ENCODE measurements around the gene FOXD3. TPM values are rescaled to one million over a fixed set of nuclear protein-coding genes. Genes with fewer than 3 reads are reported as not detected.
A peak's percentile ranks its signal among the peaks of the same experiment; 100 is the strongest.

FOXD3 gene
- total and polyA plus RNA-seq, 12 donors: 0.11 to 1.2 (median 0.28) TPM; not detected in 5

- H3K9me3 ChIP-seq (replicated peaks in 1 of 3): no peaks in the 10 kb centered on the region
- H3K36me3 ChIP-seq (replicated peaks in 1 of 2): no peaks in the 10 kb centered on the region
- DNase-seq: no peak
- WGBS, 4 donors: 2 to 3% (median 2%) methylated on average over 54 to 104 of the region's 104 CpGs; no CpG with 5 or more reads in 1 of the 4 donors
- intact Hi-C loops (cut with DNase I): no loop called here
- TF ChIP-seq CTCF (IDR thresholded peaks at IDR 0.05) (no peak), POLR2A (IDR thresholded peaks at IDR 0.05) (no peak)
- peaks cover 100% of the 10 kb centered on the region for H3K27me3 ChIP-seq
- H3K27ac ChIP-seq: no peak overlapping the region
- H3K4me3 ChIP-seq: peak overlapping the region in 1 of 4 donors; percentile 62
- H3K4me1 ChIP-seq (replicated peaks in 1 of 2): peaks cover 9 to 15% of the 10 kb centered on the region in 2 donors
Observed at GRCh38 chr1:63322944-63323864, 837 bp downstream of the FOXD3 start.

- no peak for DNase-seq
- Histone ChIP-seq H3K4me3 (peak overlapping the region in 1 of 4 donors; percentile 62), H3K9me3 (replicated peaks in 1 of 3) (no peaks in the 10 kb centered on the region), H3K27ac (no peak overlapping the region), H3K27me3 (peaks cover 100% of the 10 kb centered on the region), H3K4me1 (replicated peaks in 1 of 2) (peaks cover 9 to 15% of the 10 kb centered on the region in 2 donors), H3K36me3 (replicated peaks in 1 of 2) (no peaks in the 10 kb centered on the region)
- WGBS, 4 donors: 6 to 14% (median 7%) methylated on average over 21 to 114 of the region's 114 CpGs
- TF ChIP-seq POLR2A (IDR thresholded peaks at IDR 0.05) (no peak), CTCF (IDR thresholded peaks at IDR 0.05) (no peak)
- intact Hi-C loops (cut with DNase I): no loop called here
Observed at GRCh38 chr1:63323865-63324778, 1.8 kb downstream of the FOXD3 start.

GRCh38 chr1:63324779-63325119 lies 2.4 kb downstream of the FOXD3 start:
- H3K9me3 ChIP-seq (replicated peaks in 1 of 3): no peaks in the 10 kb centered on the region
- no peak for DNase-seq
- no peak overlapping the region for H3K4me3 ChIP-seq
- intact Hi-C loops (cut with DNase I): loop anchor here in 1 of 2 donors (5.0 kb wide), 1 partner anchor 218 kb away; no protein-coding TSS in a partner anchor
- peaks cover 100% of the 10 kb centered on the region for H3K27me3 ChIP-seq
- H3K4me1 ChIP-seq (replicated peaks in 1 of 2): peaks cover 9 to 15% of the 10 kb centered on the region in 2 donors
- H3K36me3 ChIP-seq (replicated peaks in 1 of 2): no peaks in the 10 kb centered on the region
- 20 to 22% (median 21%) methylated on average over 7 of the region's 7 CpGs for WGBS, 4 donors
- TF ChIP-seq CTCF (IDR thresholded peaks at IDR 0.05) (no peak), POLR2A (IDR thresholded peaks at IDR 0.05) (no peak)
- H3K27ac ChIP-seq: no peak overlapping the region
